ENCODE measurements around the gene TMPRSS4. TPM values are rescaled to one million over a fixed set of nuclear protein-coding genes. Genes with fewer than 3 reads are reported as not detected.
"Not testable (repeated sequence)": the region's sequence is repeated elsewhere in the genome, so short reads cannot be mapped to it uniquely, and the experiment has no call there.

The TMPRSS4 gene
- total RNA-seq, 1 experiment from 2014 or later: not detected

DNA sequence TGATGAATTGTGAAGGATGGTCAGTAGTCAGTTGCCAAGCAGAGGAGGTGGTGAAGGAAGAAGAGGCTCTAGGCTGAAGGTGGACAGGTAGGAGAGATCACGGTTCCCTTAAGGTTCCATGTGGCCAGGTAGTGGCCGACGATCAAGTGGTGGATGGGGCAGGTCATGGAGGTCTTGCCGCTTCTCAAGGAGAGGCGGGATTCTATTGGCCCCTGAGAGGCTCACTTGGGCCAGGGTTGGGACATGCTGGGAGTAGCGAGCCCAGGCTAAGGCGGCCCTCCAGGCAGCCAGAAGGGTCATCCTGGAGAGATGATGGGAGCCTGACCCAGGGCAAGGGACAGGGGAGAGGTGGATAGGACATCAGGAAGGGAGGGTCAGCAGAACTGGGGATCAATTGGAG lies 20.9 kb upstream of the TMPRSS4 start:
- DNase-seq (ENCODE audit: extremely low read depth, low read depth): no peak

DNA sequence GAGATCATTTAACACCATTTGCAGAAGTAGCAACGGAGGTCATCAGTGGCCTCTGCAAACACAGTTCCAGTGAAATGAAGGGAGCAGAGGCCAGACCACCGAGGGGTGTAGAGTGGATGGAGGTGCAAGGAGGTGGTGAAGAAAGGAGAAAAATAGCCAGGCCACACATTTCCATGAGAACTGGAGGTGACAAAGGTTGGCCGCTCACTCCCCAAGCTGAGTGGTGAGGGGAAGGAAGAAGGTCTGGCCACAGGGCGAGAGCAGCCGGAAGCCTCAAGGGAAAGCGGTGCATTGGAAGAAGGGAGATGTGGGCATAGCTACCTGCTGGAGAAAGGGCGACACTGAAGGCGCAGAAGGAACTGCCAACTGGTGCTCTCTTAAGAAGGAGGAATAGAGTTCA lies 20.1 kb upstream of the TMPRSS4 start:
- DNase-seq (ENCODE audit: extremely low read depth, low read depth): no peak

DNA sequence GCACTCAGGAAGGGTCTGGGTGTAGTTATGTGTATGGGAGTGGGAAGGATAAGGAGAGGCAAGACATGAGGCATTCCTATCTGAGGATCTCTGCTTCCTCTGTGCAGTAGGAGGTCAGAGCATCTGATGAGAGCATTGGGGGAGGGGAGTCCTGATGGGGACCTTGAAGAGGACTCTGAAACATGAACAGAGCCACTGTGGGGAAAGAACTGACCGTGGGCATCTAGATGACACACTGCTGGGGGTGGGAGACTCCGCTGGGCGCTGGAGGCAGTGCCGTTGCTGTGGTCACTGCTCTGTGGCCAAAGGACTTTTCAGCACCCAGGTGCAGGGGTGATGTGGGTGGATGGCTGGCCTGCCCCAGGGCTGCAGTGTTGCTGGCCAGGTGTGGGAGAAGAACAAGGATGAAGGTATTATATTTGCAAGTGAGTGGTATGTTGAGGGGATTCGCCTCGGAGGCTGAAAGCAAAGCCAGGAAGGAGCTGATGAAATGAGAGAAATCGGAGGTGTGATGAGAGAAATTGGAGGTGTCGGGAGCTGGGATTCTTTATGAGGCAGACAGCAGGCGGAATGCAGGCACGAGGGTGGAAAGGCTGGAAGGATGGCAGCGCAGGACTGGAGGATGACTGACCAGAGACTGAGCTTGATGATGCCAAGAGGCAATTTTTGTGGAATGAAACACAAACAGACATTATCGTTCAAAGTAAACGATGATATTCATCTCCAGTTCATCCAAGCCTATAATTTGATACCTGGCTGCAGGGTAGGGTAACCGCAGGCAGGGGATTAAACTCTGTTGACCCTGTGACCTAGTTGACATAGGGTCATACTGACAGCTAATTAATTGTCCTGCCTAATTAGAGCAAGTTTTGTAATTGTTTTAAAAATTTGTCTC lies 19.4 kb upstream of the TMPRSS4 start:
- no peak for DNase-seq (ENCODE audit: extremely low read depth, low read depth)

DNA sequence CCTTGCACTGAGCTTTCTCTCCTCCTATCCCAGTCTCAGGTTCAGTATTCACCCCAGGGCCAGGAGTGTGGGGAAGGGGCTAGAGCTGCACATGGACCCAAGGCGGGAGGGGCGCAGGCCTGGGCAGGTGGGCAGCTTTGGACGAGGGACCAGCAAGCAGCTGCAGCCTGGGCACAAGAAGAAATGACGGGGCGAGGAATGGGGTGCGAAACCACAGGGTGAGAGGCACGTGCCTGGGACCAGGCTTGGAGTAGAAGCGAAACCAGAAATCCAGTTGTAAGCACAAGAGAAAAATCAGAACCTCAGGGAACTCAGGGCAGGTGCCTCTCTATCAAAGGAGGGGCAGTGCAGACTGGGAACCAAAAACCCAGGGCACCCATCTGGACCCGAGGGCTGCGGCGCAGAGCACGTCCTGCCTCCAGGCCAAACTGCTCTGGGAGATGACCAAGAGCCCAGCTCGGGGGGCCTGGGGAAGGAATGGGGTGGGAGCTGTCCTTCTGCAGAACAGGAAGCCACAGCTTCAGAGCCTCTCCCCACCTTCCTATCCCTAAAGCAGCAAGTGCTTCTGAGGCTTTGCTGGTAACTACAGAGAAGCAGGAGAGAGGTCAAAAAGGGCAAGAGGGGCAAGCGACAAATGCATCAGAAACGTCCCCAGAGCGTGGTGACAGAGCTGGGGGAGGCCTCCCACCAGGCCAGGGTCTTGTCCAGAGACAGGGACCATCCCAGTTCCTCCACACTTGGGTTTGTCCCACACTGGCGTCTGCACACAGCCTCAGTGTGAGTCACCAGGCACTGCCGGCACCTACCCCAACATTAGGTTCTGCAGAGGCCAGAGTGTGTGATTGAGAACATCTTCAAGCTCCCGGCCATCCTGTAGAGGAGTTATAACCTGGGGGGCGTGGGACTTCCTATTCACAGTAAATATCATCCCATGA lies 18.3 kb upstream of the TMPRSS4 start:
- DNase-seq (ENCODE audit: extremely low read depth, low read depth): no peak

DNA sequence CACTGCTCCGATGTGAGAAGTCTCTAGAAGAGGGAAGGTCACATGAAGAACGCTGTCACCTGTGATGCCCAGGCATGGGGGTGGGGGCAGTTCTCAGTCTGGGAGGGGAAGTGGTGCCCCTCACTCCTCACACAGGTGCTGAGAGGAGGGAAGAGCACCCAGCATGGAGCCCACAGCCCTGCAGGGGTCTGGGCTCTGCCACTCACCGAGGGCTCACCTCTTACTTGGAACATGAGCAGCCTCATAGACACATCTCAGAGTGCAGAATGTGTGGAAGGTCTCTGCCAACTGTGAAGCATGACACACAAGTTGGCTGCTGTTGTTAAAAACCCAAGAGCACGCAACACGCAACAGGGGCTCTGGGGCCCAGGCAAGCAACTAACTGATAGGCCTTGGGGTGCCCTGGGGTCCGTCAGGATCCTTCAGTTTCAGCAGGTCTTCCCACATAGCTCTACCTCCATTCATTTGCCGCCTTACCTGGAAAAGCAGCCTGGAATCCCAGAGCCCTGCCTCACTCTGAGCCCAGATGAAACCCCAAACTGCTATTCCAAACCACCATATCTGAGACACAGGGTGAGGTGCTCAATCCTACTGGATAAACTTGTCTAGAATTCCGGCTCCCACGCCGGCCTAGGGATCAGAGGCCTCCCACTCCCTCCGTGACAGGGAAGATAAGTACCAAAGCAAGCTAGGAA lies 17.5 kb upstream of the TMPRSS4 start:
- DNase-seq (ENCODE audit: extremely low read depth, low read depth): no peak

DNA sequence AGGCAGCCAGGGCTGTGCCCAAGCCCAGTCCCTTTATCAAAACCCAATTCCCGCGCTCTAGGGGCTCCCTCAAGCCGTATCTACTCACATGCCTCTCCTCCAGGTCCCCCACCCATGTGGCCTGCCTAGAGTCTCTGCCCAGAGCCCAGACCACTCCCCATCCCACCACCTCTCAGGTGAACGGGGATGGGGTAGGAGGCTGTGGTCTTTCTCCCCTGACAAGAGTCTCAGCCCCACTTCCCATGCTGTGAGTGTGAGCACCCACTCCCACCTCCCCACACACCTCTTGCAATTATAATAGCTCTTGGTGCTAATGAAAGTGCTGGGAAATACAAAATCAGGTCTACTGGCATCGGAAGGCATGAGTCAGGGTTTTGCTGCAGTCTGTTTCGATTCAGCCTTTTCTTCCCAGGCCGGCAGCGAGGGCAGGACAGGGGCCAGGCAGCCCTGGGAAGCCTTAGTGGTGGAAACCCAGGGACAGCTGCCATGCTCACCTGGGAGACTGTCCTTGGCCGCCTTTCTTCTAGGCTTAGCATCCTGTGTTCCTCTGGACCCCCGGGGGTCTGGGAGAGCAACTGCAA lies 16.7 kb upstream of the TMPRSS4 start:
- DNase-seq (ENCODE audit: extremely low read depth, low read depth): no peak

DNA sequence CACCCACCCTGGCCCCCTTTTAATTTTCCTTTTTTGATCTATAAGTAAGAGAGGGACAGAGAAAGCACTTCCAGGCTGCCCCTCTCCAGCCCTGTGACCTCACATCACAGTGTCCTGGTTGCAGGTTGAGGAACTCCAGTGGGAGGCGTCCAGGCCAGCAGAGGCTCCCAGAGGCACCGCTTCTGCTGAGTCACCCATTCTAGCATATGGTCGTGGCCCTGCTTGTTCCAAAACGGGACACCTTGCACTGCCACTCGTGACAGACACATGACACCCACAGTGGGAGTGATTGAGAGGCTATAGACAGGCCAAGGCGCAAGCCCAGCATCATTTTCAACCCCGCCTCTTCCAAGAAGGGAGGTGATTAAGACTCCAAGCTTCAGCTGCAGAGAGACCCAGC lies 16.0 kb upstream of the TMPRSS4 start:
- no peak for DNase-seq (ENCODE audit: extremely low read depth, low read depth)

DNA sequence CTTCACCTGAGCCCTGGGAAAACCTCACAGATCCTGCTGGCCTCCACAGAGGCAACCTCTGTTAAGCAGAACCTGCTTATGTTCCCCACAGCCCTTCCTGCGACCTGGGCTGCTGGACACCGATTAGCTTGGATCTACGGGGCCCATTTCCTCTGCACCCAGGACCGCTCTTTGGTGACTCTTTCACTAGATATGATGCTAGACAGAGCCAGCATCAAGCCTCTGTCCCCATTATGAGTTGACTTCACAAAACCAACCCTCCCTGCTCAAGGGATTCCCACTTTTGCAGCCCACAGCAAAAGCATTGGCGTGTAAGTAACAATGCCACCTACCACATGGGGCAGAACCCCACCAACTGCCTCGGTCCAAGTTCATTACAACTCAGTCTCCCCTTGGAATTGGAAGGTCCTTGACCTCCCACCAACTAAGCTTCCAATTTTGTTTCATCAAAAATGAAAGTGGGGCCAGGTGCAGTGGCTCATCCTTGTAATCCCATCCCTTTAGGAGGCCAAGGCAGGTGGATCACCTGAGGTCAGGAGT lies 15.2 kb upstream of the TMPRSS4 start:
- DNase-seq (ENCODE audit: extremely low read depth, low read depth): no peak

DNA sequence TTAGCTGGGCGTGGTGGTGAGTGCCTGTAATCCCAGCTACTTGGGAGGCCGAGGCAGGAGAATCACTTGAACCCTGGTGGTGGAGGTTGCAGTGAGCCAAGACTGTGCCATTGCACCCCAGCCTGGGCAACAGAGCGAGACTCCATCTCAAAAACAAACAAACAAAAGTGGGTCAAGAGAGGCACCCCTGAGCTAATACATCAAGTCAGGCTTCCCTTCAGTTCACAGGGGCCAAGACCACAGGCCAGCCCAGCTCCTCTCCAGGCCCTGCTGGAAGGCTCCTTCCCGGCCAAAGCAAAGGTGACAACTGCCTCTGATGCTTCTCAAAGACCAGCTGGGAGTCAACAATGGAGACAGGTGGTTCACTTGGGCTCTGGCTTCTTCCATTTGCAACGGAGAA lies 14.7 kb upstream of the TMPRSS4 start:
- DNase-seq (ENCODE audit: extremely low read depth, low read depth): not testable (repeated sequence)

DNA sequence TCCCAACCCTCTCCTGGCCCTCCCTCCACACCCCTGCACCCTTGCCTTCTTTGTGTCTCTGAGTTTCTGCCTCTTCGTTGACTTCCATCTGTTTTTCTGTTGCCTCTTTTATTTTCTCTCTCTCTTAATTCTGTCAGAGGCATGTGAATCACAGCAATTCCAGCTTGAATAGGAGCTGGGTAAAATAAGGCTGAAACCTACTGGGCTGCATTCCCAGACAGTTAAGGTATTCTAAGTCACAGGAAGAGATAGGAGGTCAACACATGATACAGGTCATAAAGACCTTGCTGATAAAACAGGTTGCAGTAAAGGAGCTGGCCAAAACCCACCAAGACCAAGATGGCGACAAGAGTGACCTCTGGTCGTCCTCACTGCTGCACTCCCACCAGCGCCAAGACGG lies 14.2 kb upstream of the TMPRSS4 start:
- DNase-seq (ENCODE audit: extremely low read depth, low read depth): not testable (repeated sequence)

DNA sequence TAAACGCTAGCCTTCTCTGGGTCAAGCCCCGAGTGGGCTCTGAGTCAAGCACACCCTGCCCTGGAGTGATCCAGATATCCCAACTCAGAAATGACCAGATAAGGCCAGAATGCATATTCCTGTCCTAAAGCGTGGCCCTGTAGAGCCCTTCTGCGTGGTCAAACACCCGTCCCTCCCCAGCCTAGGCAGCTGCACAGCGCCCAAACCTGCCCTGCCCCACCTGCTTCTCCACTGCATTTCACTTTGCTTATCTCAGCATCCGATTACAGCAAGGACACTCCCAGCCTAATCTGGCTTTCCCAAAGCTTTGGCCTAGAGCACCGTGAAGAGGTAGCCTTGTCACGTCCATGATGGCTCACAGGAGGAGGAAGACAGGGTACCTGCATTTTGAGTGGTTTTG lies 11.9 kb upstream of the TMPRSS4 start:
- no peak for DNase-seq (ENCODE audit: extremely low read depth, low read depth)

DNA sequence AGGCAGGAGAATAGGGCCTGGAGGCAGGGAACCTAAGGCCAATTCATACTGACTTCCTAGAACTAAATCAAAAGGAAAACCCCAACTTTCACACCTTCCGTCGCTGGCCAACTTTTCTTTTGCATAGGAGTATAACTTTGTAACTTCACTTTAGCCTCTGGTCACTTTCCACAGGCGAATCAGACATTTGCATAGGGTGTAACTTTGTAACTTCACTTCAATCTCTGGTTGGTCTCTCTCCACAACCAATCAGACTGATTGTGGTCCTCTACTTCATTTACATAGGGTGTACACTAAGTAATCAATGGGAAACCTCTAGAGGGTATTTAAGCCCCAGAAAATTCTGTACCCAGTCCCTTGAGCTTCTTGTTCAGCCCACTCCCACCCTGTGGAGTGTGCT lies 11.5 kb upstream of the TMPRSS4 start:
- DNase-seq (ENCODE audit: extremely low read depth, low read depth): no peak

DNA sequence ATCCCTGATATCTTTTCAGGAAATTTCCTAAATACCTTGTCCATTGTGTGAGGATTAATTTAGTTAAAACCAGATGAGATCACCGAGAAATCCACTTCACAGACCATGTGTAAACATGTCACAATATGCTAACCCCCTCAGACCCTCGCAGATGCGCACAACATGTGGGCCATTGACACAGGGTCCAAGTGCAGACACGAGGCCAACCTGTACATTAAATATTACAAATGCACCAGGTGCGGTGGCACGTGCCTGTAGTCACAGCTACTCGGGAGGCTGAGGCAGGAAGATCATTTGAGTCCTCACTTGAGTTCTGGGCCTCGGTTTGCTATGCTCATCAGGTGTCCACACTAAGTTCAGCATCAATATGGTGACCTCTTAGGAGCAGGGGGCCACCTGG lies 9.9 kb upstream of the TMPRSS4 start:
- no peak for DNase-seq (ENCODE audit: extremely low read depth, low read depth)

DNA sequence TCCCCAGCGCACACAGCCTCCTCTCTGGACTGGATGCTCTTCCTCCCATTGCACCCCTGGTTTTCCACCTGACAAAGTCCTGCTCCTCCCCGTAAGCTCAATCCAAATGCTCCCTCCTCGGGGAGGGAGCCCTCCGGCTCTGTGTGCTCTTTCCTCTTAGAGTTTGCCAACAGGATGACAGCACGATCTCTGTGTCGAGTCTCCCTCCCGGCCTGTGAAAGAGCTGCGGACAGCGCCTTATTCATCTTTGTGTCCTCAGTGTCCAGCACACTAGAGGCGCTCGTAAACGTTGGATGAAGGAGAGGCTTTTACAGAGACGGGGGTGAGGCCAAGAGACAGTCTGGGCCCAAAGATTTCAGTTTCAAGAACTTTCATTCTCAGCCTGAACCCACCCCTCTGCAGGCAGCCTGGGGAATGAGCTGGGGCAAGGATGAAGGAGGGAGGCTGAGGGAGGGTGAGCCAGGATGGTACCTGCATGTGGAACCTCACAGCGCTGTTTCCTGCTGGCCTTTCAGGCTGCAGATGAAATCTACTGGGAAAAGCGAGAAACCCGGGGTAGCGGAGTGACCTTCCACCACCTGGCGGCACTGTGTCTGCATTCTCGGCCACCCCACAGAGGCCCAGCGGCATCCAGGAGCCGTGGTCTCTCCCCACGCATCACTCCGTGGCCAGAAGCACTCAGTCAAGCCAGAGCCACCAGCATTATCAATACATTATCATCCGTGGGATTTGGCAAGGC lies 8.5 kb upstream of the TMPRSS4 start:
- no peak for DNase-seq (ENCODE audit: extremely low read depth, low read depth)

DNA sequence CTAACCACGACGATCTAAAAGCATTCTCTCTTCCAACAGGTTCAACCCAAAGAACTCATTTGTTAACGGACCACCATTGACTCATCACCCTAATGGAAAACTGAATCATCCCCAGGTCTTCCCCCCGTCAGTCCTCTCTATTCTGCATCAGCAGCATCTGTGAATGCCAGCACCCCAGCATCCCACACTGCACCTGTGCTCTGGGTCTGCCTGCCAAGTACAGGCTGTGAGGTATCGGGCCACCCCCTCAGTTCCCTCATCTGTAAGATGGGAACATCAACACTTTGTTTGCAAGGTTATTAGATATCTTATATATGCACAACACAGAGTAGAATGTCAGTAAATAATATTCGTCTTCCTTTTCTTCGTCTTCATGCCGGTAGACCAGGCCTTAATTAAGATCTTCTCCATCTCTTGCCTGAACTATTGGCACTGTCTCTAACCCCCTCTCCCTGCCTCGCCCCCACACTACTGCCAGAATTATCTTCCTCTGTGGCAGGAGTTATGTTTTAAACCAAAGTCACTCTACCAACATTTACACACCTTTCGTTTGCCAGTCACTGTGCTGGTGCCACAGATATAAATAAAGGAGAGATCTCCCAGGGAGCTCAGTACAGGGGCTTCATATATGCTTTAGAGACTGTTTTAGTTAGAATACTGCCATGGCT lies 7.8 kb upstream of the TMPRSS4 start:
- no peak for DNase-seq (ENCODE audit: extremely low read depth, low read depth)

DNA sequence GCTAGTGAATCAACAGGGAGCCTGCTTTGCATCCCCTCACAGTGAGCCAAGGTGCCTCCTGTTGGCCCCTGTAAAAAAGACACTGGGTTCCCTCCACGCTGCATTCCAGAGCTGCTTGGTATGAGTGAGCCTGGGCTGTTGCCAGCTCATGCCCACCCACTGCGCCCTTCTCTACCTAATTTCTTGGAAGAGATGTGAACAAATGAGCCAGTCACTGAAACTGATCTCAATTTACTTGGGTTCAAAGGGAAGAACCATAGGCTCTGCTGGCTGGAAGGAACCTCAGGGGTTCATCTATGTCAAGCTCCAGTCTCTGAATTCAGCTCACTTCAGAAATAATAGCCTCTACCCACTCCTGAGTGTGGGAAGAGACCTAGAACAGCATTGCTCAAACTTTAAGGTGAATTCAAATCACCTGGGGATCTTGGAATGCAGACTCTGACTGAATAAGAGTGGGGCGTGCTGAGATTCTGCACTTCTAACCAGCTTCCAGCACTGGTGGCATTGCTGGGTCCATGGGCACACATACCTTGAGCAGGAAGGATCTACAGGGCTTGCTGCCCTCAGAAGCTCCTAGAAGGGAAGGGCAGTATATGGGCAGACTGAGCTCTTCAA lies 5.4 kb upstream of the TMPRSS4 start:
- DNase-seq (ENCODE audit: extremely low read depth, low read depth): no peak

DNA sequence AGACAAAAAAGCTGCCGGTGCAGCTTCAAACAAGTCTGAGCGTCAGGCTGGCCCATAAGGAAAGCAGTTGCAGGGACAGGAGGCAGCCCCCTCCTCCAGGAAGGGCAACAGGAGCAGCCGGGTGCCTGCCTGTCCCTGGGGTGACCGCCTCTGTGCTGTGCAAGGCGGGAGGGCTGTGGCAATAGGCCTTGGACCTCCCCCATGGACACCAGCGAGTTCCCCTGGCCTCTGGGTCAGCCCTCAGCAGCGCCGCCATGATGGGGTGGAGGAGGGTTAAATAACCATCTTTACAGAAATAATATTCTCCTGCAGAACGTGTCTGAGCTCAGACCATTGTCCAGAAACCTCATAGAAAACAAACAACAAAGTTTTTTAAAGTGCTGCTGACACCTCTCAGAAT lies 3.3 kb upstream of the TMPRSS4 start:
- DNase-seq (ENCODE audit: extremely low read depth, low read depth): no peak

DNA sequence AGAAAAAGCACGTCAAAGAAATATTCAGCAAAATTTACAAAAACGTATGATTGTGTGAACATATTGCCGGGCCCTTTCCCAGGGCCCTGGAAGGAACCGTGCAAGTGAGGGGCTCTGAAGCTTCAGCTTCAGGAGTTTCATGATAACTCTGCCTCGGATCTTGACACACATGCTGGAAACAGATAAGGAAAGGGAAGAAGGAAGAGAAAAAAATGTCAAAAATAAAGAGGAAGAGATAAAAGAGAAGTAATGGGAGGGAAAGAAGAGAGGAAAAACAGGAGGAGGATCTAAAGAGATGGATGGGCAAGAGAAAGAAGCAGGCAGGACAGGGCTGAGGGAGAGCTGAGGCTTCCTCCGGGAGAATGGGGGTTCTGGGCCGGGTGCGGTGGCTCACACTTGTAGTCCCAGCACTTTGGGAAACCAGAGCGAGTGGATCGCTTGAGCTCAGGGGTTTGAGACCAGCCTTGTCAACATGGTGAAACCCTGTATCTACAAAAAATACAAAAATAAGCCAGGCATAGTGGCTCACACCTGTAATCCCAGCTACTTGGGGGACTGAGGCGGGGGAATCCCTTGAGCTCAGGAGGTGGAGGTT lies 2.7 kb upstream of the TMPRSS4 start:
- DNase-seq (ENCODE audit: extremely low read depth, low read depth): no peak
